Esophagus squamous epithelium (tissue), 4 donors: ENCODE measurements around the gene MALSU1.

ENCODE experiments used
- CTCF ChIP-seq, 6 experiments: fragments of 450-650 bp in 4 of 6; fragments of 200-600 bp in 2 of 6; sonication (generic) in 2 of 6; IDR thresholded peaks; one replicate each; pipeline ENCODE4 v1.5.1; 2016 to 2019; ENCODE audit warnings: antibody characterized with exemption in 6 of 6, mild to moderate bottlenecking in 4 of 6, moderate library complexity in 4 of 6
- POLR2A ChIP-seq, 4 donors: fragments of 450-650 bp; IDR thresholded peaks; one replicate each; pipeline ENCODE4 v1.6.1; 2017; ENCODE audit warnings: antibody characterized with exemption in 4 of 4, mild to moderate bottlenecking in 4 of 4, moderate library complexity in 3 of 4

- no peak for TF ChIP-seq POLR2A (IDR thresholded peaks at IDR 0.05)
- TF ChIP-seq CTCF (IDR thresholded peaks at IDR 0.05) = no peak
Observed at GRCh38 chr7:23249486-23249885, 49.7 kb upstream of the MALSU1 start.
